ENCODE data around the gene PACRG. TPM values are rescaled to one million over a fixed set of nuclear protein-coding genes. Genes with fewer than 3 reads are reported as not detected.

PACRG gene
- total RNA-seq, 1 experiment from 2014 or later, result 0.44 TPM

DNA sequence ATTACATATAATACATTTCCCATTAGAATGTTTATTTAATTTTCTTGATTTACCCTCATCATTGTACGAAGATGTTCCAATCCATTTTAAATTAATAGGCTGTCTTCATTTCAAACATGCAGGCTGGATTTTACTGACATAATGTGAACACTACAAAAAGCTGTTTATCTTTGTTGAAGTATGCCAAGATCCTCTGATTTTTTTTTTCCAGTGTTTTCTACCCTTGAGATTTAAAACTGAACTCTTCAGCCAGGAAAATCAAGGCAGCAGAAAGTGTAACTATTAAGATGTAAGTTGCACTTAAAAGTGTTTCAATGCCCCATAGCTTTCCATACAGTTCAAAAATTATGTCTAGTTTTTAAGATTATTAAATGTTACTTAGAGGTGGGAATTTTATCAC lies 43.7 kb upstream of the PACRG start:
- Mint-ChIP-seq H3K4me1 (peaks cover 14% of the 10 kb centered on the region), H3K36me3 (peaks cover 3% of the 10 kb centered on the region; the same call in 1 of the 2 replicates), H3K9me3 (peaks cover 6% of the 10 kb centered on the region), H3K27me3 (ENCODE audit: low read depth) (no peaks in the 10 kb centered on the region), H3K27ac (no peak overlapping the region), H3K4me3 (no peak overlapping the region)
- TF ChIP-seq, protein P1, sequence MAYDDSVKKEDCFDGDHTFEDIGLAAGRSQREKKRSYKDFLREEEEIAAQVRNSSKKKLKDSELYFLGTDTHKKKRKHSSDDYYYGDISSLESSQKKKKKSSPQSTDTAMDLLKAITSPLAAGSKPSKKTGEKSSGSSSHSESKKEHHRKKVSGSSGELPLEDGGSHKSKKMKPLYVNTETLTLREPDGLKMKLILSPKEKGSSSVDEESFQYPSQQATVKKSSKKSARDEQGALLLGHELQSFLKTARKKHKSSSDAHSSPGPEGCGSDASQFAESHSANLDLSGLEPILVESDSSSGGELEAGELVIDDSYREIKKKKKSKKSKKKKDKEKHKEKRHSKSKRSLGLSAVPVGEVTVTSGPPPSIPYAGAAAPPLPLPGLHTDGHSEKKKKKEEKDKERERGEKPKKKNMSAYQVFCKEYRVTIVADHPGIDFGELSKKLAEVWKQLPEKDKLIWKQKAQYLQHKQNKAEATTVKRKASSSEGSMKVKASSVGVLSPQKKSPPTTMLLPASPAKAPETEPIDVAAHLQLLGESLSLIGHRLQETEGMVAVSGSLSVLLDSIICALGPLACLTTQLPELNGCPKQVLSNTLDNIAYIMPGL (CRISPR knock-in tag; IDR thresholded peaks at IDR 0.05), result no peak
- TF ChIP-seq, protein P2, sequence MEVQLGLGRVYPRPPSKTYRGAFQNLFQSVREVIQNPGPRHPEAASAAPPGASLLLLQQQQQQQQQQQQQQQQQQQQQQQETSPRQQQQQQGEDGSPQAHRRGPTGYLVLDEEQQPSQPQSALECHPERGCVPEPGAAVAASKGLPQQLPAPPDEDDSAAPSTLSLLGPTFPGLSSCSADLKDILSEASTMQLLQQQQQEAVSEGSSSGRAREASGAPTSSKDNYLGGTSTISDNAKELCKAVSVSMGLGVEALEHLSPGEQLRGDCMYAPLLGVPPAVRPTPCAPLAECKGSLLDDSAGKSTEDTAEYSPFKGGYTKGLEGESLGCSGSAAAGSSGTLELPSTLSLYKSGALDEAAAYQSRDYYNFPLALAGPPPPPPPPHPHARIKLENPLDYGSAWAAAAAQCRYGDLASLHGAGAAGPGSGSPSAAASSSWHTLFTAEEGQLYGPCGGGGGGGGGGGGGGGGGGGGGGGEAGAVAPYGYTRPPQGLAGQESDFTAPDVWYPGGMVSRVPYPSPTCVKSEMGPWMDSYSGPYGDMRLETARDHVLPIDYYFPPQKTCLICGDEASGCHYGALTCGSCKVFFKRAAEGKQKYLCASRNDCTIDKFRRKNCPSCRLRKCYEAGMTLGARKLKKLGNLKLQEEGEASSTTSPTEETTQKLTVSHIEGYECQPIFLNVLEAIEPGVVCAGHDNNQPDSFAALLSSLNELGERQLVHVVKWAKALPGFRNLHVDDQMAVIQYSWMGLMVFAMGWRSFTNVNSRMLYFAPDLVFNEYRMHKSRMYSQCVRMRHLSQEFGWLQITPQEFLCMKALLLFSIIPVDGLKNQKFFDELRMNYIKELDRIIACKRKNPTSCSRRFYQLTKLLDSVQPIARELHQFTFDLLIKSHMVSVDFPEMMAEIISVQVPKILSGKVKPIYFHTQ (CRISPR knock-in tag; IDR thresholded peaks at IDR 0.05), result no peak
- TF ChIP-seq, protein P3, sequence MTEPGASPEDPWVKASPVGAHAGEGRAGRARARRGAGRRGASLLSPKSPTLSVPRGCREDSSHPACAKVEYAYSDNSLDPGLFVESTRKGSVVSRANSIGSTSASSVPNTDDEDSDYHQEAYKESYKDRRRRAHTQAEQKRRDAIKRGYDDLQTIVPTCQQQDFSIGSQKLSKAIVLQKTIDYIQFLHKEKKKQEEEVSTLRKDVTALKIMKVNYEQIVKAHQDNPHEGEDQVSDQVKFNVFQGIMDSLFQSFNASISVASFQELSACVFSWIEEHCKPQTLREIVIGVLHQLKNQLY (CRISPR knock-in tag; IDR thresholded peaks at IDR 0.05), result no peak
- no peak for TF ChIP-seq GTF2I (CRISPR knock-in tag; conservative IDR thresholded peaks at IDR 0.05)
- TF ChIP-seq NFE2L1 (CRISPR knock-in tag; IDR thresholded peaks at IDR 0.05), result no peak
- no peak for TF ChIP-seq SOX15 (CRISPR knock-in tag; IDR thresholded peaks at IDR 0.05)
- TF ChIP-seq, protein P4, sequence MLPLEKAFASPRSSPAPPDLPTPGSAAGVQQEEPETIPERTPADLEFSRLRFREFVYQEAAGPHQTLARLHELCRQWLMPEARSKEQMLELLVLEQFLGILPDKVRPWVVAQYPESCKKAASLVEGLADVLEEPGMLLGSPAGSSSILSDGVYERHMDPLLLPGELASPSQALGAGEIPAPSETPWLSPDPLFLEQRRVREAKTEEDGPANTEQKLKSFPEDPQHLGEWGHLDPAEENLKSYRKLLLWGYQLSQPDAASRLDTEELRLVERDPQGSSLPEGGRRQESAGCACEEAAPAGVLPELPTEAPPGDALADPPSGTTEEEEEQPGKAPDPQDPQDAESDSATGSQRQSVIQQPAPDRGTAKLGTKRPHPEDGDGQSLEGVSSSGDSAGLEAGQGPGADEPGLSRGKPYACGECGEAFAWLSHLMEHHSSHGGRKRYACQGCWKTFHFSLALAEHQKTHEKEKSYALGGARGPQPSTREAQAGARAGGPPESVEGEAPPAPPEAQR (CRISPR knock-in tag; IDR thresholded peaks at IDR 0.05), result no peak
- TF ChIP-seq, protein P5, sequence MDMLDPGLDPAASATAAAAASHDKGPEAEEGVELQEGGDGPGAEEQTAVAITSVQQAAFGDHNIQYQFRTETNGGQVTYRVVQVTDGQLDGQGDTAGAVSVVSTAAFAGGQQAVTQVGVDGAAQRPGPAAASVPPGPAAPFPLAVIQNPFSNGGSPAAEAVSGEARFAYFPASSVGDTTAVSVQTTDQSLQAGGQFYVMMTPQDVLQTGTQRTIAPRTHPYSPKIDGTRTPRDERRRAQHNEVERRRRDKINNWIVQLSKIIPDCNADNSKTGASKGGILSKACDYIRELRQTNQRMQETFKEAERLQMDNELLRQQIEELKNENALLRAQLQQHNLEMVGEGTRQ (CRISPR knock-in tag; IDR thresholded peaks at IDR 0.05), result no peak
- no peak for TF ChIP-seq GRHL2 (CRISPR knock-in tag; IDR thresholded peaks at IDR 0.05; ENCODE audit: insufficient replicate concordance, severe bottlenecking)
- ATAC-seq (no peak), DNase-seq (ENCODE audit: low spot score) (no peak)
- ChIA-PET POLR2A (no interaction called here), CTCF (no interaction called here)

DNA sequence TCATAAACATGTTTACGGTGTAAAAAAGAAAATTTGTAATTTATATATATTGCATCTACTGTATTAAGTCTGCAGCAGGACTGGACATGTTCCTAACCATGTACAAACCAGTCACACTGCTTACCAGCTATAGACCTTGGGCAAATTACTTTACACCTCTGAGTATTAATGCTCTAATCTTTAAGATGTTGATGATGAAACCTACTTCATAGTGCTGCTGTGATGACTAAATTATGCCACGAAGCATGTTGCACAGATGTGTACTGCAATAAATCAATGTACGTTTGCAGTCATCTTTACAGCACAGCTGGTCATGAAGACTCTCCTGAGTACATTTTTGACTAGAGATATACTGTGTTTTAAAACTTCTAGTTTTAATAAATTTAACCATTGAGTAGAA lies 42.8 kb upstream of the PACRG start:
- H3K36me3 Mint-ChIP-seq, result peaks cover 3% of the 10 kb centered on the region; the same call in 1 of the 2 replicates
- ATAC-seq, result no peak
- CTCF ChIA-PET, result no interaction called here

DNA sequence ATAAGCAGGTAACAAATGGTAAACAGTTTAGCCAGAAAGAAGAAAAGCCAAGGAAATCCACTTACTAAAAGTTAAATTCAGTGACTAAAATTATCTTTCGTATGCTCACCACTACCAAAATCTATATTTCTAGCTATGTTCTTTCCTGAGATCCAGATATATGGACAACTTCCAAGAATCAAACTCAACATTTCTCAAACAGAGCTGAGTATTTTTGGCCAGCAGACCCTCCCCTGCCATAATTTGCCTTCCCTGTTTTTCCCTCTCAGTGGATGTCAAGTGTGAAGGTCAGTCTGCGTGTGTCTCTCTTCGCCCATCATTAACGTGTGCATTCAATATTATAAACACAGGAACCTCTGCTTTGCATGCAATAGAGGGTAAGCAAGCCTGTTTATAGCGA lies 42.2 kb upstream of the PACRG start:
- Mint-ChIP-seq H3K4me3 (no peak overlapping the region), H3K27me3 (ENCODE audit: low read depth) (no peaks in the 10 kb centered on the region), H3K36me3 (peaks cover 3% of the 10 kb centered on the region; the same call in 1 of the 2 replicates), H3K4me1 (peaks cover 28% of the 10 kb centered on the region), H3K9me3 (peaks cover 6% of the 10 kb centered on the region), H3K27ac (no peak overlapping the region)
- POLR2A ChIA-PET, result no interaction called here
- no peak for DNase-seq (ENCODE audit: low spot score)
- CTCF ChIA-PET, result no interaction called here
- no peak for ATAC-seq
- TF ChIP-seq, protein P6, sequence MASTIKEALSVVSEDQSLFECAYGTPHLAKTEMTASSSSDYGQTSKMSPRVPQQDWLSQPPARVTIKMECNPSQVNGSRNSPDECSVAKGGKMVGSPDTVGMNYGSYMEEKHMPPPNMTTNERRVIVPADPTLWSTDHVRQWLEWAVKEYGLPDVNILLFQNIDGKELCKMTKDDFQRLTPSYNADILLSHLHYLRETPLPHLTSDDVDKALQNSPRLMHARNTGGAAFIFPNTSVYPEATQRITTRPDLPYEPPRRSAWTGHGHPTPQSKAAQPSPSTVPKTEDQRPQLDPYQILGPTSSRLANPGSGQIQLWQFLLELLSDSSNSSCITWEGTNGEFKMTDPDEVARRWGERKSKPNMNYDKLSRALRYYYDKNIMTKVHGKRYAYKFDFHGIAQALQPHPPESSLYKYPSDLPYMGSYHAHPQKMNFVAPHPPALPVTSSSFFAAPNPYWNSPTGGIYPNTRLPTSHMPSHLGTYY (CRISPR knock-in tag; IDR thresholded peaks at IDR 0.05), result no peak
- TF ChIP-seq ELF4 (CRISPR knock-in tag; IDR thresholded peaks at IDR 0.05; ENCODE audit: low read depth), result no peak
- TF ChIP-seq, protein P7, sequence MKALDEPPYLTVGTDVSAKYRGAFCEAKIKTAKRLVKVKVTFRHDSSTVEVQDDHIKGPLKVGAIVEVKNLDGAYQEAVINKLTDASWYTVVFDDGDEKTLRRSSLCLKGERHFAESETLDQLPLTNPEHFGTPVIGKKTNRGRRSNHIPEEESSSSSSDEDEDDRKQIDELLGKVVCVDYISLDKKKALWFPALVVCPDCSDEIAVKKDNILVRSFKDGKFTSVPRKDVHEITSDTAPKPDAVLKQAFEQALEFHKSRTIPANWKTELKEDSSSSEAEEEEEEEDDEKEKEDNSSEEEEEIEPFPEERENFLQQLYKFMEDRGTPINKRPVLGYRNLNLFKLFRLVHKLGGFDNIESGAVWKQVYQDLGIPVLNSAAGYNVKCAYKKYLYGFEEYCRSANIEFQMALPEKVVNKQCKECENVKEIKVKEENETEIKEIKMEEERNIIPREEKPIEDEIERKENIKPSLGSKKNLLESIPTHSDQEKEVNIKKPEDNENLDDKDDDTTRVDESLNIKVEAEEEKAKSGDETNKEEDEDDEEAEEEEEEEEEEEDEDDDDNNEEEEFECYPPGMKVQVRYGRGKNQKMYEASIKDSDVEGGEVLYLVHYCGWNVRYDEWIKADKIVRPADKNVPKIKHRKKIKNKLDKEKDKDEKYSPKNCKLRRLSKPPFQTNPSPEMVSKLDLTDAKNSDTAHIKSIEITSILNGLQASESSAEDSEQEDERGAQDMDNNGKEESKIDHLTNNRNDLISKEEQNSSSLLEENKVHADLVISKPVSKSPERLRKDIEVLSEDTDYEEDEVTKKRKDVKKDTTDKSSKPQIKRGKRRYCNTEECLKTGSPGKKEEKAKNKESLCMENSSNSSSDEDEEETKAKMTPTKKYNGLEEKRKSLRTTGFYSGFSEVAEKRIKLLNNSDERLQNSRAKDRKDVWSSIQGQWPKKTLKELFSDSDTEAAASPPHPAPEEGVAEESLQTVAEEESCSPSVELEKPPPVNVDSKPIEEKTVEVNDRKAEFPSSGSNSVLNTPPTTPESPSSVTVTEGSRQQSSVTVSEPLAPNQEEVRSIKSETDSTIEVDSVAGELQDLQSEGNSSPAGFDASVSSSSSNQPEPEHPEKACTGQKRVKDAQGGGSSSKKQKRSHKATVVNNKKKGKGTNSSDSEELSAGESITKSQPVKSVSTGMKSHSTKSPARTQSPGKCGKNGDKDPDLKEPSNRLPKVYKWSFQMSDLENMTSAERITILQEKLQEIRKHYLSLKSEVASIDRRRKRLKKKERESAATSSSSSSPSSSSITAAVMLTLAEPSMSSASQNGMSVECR (CRISPR knock-in tag; IDR thresholded peaks at IDR 0.05; ENCODE audit: borderline replicate concordance), result no peak
- TF ChIP-seq RORB (CRISPR knock-in tag; IDR thresholded peaks at IDR 0.05), result no peak

More for the DNA sequence above, 42.8 kb upstream of the PACRG start:
- no peak for DNase-seq (ENCODE audit: low spot score)
- TF ChIP-seq, protein P6 (CRISPR knock-in tag; IDR thresholded peaks at IDR 0.05), result no peak
- TF ChIP-seq ZNF423 (CRISPR knock-in tag; IDR thresholded peaks at IDR 0.05), result no peak
- TF ChIP-seq HMGA2 (CRISPR knock-in tag; IDR thresholded peaks at IDR 0.05), result no peak
- Mint-ChIP-seq H3K27ac (no peak overlapping the region), H3K4me3 (no peak overlapping the region), H3K9me3 (peaks cover 6% of the 10 kb centered on the region), H3K27me3 (ENCODE audit: low read depth) (no peaks in the 10 kb centered on the region), H3K4me1 (peaks cover 22% of the 10 kb centered on the region)
- POLR2A ChIA-PET, result no interaction called here
